Uterus (tissue), 2 donors: ENCODE results near the gene GNGT1.

Experiments used
- POLR2A ChIP-seq, 2 donors: fragments of 450-650 bp; IDR thresholded peaks; one replicate each; pipeline ENCODE4 v1.6.1; 2016; ENCODE audit warnings: antibody characterized with exemption in 2 of 2, mild to moderate bottlenecking in 1 of 2, moderate library complexity in 1 of 2
- TF ChIP-seq, protein P1 (sequence below), 4 experiments: fragments of 200-600 bp in 2 of 4; fragments of 450-650 bp in 2 of 4; sonication (generic) in 2 of 4; IDR thresholded peaks; one replicate each; pipeline ENCODE4 v1.5.1; 2016 to 2019; ENCODE audit warnings: antibody characterized with exemption in 4 of 4, mild to moderate bottlenecking in 2 of 4, moderate library complexity in 1 of 4

DNA sequence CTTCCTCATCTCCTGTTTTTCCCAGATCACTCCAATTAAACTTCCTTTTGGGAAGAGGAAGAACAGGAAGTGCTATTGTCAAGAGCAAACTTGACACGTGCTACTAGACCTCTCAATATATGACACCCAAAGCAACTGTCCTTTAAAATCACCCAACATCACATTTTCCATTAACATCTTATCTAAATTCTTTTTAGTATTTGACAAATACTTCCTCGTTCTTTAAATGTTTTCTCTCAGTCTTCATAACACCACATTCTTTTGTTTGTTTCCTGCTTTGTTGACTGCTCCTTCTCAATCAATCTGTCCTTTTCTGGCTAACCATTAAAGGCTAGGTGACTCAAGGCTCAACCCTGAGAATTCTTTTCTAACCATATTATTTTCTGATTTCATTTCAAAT, 8.7 kb upstream of the GNGT1 start:
- no peak for TF ChIP-seq POLR2A (IDR thresholded peaks at IDR 0.05)
- TF ChIP-seq, protein P1, sequence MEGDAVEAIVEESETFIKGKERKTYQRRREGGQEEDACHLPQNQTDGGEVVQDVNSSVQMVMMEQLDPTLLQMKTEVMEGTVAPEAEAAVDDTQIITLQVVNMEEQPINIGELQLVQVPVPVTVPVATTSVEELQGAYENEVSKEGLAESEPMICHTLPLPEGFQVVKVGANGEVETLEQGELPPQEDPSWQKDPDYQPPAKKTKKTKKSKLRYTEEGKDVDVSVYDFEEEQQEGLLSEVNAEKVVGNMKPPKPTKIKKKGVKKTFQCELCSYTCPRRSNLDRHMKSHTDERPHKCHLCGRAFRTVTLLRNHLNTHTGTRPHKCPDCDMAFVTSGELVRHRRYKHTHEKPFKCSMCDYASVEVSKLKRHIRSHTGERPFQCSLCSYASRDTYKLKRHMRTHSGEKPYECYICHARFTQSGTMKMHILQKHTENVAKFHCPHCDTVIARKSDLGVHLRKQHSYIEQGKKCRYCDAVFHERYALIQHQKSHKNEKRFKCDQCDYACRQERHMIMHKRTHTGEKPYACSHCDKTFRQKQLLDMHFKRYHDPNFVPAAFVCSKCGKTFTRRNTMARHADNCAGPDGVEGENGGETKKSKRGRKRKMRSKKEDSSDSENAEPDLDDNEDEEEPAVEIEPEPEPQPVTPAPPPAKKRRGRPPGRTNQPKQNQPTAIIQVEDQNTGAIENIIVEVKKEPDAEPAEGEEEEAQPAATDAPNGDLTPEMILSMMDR (IDR thresholded peaks at IDR 0.05) = no peak
